Uterus (tissue), 2 donors: Measurements from ENCODE around the gene AGMO.

Experiments used
- CTCF ChIP-seq, 4 experiments: fragments of 200-600 bp in 2 of 4; fragments of 450-650 bp in 2 of 4; sonication (generic) in 2 of 4; IDR thresholded peaks; one replicate each; pipeline ENCODE4 v1.5.1; 2016 to 2019; ENCODE audit warnings: antibody characterized with exemption in 4 of 4, mild to moderate bottlenecking in 2 of 4, moderate library complexity in 1 of 4
- POLR2A ChIP-seq, 2 donors: fragments of 450-650 bp; IDR thresholded peaks; one replicate each; pipeline ENCODE4 v1.6.1; 2016; ENCODE audit warnings: antibody characterized with exemption in 2 of 2, mild to moderate bottlenecking in 1 of 2, moderate library complexity in 1 of 2

- TF ChIP-seq POLR2A (IDR thresholded peaks at IDR 0.05) = no peak
- no peak for TF ChIP-seq CTCF (IDR thresholded peaks at IDR 0.05)
Measured at GRCh38 chr7:15368653-15369052, 193.2 kb downstream of the AGMO start.
